IPS DF 4.7 (cell line): Measurements from ENCODE around the gene TSSK1B.
"Not testable (repeated sequence)": the region's sequence is repeated elsewhere in the genome, so short reads cannot be mapped to it uniquely, and the experiment has no call there.

Experiments used
- DNase-seq: peaks from one replicate; pipeline ENCODE4 v3.0.0-alpha.2; 2013; ENCODE audit warnings: low spot score; ENCODE audit errors: extremely low read depth

The TSSK1B gene, protein sequence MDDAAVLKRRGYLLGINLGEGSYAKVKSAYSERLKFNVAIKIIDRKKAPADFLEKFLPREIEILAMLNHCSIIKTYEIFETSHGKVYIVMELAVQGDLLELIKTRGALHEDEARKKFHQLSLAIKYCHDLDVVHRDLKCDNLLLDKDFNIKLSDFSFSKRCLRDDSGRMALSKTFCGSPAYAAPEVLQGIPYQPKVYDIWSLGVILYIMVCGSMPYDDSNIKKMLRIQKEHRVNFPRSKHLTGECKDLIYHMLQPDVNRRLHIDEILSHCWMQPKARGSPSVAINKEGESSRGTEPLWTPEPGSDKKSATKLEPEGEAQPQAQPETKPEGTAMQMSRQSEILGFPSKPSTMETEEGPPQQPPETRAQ

DNA sequence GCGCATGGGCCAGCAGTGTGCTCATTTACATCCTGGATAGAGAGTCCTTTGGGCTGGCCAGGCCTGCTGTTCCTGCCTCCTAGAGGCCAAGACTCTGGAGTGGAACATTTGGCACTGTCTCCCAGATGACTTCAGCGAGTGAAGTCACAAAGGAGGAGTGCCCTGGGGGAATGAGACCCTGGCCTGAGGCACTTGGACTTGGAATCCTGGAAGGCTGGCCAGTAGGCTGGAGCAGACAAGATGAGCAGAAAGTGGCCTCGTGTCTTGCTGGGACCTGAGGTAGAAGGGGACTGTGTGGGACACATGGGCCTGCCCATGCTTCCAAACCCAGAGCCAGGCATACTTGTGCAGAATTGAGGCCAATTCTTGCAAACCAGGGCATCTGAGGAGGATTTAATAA is at the start of gene TSSK1B:
Gene TSSK1B, minus strand, starts transcription at position 101 of the 400 bp plus-strand sequence. CDS start 150 bp downstream, outside the sequence.
- no peak for DNase-seq

DNA sequence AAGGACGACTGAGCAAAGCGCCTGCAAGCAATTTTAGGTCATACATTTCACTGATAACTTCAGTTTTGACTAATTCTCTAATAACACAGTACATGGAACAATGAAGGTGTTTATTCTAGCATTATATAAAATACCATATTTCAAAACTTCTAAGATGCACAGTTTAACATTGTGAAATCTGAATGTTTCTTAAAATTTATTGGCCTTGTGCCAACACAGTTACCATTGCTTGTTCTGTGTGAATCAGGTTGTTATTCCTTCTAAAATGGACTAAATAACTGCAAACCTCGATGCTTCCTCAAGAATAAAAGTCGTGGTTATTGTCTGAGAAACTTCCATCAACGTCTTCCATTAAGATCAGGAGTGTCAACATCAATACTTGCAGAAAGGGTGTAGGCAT is 45.5 kb upstream of the TSSK1B start:
- DNase-seq = no peak

DNA sequence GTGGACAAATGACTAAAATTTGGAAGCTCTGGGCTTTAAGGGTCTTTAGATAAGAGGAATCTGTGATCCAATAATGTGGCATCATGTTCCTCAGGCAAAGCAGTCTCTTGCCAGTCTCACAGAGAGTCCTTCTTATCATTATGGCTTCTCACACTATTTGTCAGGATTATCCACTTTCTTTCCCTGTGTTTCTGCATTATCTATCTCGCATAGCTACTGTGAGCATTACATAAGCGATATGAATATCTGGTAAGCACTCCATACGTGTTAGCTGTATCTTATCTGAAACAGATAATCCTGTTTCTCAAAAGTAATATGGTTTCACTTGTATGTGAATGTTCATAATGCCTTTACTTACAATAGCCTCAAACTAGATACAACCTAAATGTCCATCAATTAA is 43.9 kb upstream of the TSSK1B start:
- no peak for DNase-seq

DNA sequence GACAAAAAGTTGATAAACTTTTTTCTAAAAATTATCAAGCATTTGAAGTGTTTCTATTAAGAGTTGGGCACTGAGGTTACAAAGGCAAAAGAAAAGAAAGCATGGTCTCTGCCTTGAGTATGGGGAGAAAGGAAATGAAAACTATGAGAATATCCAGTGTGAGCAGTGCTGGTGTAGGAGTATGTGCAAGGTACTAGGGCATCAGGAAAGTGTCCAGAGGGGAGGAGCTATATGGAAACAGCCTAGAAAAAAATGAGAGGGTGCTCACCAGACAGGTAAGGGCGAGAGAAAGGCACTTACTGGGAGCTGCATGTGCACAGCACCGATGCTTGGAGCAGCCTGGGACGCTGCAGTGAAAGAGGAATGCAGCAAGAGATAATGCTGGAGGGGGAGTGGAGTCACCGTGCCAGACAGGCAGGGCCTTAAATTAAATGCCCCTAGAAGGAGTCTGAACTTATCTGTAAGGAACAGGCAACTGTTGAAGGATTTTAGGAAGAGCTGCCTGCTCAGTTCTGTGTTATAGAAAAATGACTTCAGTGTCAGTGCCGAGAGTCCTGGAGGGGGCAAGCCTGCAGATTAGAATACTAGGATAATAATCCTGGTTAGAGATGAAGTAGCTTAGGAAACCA is 39.4 kb upstream of the TSSK1B start:
- DNase-seq = no peak

DNA sequence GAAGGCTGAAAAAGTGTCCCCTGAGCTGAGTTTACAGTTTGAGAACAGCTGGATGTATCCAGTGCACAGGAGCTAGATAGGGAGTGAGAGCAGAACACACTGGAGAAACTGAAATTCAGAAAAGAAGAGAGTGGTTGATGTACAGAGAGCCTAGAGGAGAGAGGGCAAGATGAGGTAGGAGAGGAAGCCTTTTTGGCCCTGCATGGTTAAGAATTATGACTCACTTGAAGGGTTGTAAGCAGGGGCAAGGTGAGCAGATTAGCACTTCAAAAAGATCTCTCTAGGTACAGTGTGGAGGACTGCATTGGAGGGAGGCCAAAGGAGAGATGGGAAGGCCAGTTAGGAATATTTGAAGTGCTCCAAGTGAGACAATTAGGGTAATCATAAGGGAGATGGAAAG is 28.2 kb upstream of the TSSK1B start:
- no peak for DNase-seq

DNA sequence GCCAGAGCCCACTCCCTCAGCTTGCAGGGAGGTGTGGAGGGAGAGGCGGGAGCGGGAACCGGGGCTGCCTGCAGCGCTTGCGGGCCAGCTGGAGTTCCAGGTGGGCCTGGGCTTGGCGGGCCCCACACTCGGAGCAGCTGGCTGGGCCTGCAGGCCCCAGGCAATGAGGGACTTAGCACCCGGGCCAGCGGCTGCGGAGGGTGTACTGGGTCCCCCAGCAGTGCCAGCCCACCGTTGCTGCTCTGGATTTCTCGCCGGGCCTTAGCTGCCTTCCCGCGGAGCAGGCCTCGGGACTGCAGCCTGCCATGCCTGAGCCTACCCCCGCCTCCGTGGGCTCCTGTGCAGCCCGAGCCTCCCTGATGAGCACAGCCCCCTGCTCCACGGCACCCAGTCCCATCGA is 22.3 kb upstream of the TSSK1B start:
- not testable (repeated sequence) for DNase-seq

DNA sequence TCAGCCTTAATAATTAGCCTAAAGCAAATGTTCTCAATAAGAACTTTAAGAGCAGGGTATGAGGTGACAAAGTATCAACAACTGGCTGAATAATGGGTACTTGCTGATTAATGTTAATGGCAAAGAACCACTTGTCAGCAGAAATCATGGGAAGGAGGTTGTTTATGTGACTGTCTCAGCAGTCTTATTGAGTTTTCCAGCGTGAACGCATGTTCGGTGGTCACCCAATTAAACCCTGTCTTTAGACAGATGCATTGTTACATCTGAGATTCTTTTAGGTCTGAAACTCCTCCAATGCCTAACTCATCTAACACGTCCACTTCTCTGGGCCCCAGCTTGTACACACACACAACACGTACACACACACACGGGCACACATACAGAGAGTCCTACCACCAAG is 18.2 kb upstream of the TSSK1B start:
- DNase-seq = no peak

DNA sequence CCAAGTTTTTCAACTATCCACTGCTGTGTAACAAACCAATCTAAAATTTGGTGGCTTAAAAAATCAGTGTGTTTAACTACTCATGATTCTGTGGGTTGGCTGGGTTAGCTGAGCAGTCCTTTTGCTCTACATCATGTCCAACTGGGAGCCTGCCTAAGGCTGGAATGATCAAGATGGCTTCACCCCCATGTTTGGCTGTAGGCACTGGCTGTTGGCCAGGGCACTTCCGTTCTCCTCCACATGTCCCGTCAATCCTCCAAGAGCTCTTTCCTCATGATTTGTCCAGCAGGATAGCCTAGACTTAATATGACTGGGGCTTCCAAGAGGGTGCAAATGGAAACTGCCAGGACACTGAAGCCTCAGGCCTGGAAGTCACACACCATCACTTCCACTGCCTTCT is 17.0 kb upstream of the TSSK1B start:
- no peak for DNase-seq

DNA sequence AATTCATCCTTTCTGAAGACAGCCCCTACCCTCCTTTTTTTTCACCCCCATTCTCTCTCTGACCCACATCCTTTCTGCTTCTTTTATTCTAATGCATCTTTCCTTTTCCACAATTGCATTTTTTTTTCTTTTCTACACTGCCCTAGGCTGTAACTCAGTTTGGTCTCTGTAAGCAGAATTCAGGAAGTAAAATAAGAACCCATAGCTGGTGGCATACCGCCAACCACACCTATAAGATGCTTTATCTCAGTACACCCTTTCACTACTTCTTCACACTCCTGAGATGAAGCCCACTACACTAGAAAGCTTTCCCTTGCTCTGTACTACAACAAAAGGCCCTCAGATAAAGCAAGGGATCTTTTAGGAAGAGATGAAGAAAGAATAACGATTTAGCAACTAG is 16.1 kb upstream of the TSSK1B start:
- no peak for DNase-seq

DNA sequence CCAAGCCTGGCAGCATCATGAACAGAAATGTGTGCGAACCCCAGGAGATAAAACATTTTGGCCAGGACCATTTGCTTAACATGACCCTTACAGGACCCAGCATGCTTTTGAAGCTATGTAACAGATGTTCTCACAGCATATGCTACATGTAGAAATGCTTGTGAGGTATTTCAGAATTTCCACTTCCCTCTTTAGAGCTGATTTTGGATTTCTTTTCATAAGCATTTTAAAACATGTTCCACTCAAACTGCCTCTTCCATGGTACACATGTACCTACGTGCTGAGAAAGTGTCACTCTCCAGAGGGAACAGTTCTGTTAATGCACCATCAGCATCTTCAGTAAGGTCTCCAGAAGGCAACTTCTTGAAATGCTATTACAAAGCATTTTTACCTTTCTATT is 15.7 kb upstream of the TSSK1B start:
- no peak for DNase-seq

DNA sequence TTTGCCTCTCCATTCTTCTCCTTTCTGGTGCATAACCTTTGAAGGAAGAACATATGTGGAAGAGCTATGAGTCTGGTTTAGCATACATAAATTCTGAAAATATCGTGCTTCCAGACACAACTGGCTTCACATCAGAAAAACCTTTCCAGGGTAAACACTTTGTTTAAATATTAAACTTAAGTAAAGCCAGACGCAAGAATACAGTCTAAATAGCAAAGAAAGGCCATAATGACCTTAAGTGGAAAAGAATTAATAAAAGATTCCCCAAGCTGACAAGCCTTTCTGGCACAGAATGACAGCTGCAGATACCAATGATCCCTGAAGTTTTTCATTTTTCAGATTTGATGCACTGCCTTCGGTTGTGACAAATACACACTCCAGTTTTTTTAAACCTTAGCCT is 13.5 kb upstream of the TSSK1B start:
- DNase-seq = no peak

DNA sequence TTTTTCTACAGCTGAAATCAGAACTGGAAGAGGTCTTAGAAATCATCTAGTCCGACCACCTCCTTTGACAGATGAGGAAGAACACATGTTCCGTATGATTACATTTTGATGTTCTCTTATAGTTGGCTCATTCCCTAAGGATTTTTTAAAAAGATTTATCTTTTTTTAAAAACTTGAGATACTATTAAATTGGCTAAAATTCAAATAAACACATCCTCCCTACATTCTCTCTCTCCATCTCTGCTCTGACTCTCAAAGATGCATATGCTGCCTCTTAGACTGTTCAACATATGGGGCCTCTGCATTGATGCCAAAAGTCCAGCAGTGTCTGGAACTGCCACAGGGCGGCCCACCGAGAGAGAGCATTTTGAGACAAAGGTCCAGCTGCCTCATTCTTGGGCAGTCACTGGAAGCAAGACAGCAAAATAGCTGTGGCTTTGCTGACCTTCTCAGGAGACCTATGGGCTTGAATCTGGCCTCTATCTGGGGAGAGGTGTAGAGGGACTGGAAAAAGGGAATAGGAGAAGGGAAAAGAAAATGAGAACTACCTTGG is 12.8 kb upstream of the TSSK1B start:
- no peak for DNase-seq

DNA sequence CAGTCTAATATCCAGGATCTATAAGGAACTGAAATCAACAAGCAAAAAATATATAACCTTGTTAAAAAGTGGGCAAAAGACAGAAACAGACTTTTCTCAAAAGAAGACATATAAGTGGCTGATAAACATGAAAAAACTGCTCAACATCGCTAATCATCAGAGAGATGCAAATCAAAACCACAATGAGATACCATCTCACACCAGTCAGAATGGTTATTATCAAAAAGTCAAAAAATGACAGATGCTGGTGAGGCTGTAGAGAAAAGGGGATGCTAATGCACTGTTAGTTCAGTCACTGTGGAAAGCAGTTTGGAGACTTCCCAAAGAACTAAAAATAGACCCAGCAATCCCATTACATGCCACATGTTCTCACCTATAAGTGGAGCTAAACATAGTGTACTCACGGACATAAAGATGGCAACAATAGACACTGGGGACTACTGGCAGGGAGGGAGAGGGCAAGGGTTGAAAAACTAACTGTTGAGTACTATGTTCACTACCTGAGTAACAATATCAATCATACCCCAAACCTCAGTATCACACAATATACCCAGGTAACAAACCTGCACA is 11.7 kb upstream of the TSSK1B start:
- no peak for DNase-seq

DNA sequence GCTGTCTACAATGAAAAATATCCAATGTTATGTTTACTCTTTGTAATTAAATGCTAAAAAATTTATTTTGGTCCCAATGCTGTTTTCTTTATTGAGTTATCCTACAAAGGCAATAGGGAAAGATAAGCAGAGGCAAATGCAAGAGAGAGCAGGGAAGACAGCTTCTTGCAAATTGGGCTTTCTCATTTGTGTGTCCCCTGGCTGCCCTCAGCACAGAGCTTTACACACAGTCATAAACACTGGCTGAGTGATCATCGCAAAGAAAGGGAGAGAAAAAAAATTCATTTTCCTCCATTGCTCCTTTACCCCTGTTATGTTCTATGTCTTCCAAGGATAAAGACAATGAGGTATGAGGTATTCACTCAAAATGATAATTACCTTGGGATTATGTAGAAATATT is 2.3 kb upstream of the TSSK1B start:
- no peak for DNase-seq

DNA sequence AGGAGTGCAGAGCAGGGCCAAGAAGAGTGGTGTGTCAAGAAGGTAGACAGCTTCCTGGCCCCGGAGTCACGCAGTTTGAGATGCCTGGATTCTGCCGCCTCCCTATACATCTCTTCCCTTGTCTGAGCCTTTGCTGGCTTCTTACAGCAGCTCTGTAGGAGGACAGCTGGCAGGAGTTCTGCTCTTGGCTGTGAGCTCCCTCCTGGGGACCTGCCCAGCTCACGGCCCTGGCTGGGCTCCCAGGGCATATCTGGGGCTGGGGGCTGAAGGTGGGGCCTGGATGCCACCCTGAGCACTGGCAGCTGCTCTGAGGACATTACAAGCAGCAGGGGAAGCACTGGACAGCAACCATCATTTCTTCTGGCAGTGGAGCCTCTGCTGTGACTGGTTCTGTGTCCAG is 786 bp upstream of the TSSK1B start:
- no peak for DNase-seq

DNA sequence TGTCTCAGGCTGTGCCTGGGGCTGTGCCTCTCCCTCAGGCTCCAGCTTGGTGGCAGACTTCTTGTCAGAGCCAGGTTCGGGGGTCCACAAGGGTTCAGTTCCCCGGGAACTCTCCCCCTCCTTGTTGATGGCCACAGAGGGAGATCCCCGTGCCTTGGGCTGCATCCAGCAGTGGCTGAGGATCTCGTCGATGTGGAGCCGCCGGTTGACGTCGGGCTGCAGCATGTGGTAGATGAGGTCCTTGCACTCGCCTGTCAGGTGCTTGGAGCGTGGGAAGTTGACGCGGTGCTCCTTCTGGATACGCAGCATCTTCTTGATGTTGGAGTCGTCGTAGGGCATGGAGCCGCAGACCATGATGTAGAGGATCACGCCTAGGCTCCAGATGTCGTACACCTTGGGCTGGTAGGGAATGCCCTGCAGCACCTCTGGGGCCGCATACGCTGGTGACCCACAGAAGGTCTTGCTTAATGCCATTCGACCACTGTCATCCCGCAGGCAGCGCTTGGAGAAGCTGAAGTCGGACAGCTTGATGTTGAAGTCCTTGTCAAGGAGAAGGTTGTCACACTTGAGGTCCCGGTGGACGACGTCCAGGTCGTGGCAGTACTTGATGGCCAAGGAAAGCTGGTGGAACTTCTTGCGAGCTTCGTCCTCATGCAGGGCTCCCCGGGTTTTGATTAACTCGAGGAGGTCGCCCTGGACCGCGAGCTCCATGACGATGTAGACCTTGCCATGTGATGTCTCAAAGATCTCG is 752 bp downstream of the TSSK1B start:
- no peak for DNase-seq

DNA sequence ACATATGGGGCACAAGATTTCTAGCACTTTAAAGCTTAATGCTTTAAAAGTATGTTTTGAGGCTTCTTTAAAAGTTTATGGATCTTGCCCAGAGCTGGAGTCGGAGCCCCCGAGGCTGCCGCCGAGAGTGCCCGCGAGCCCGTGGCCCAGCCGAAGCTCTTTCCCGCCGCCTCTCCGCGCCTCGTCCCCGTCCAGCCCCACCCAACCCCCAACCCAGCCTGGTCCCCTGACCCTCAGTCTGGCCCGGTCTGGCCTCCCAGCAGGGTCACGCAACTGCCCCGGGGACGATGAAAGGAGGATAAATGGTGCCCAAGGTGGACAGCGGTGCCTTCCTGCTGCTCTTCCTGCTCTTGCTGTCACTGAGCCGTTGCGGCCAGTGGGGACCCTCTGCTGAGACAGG is 1.7 kb downstream of the TSSK1B start:
- no peak for DNase-seq

DNA sequence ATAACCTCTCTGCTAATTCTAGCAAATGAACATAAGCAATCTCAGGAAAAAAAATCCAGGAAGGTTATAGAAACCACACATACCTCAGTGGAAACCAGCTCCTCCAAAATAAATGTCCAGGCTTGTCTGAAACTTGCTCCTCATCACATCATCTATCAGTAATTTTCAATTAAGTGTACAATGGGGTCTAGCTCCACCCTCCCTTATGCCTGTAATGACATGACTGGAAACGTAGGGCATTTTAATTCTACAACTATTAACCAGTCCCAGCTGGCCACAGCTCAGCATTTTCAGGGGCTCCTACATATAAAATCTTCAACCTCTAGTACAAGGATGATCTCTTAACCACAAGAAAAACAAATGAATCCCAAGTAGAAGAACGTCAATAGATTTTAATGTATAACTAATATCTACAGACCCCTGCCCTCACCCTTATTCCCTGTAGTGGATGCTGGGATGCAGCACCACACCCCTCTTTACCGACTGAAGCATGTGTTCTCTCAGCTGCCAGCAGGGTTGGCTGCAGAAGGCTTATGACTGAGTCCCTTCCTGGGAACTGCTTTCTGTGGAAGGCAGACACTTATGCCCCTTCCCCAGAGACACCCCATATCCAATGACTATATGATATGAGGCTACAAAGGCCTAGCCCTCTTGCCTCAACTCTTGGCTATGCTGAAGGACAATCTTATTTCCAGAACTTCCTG is 6.8 kb downstream of the TSSK1B start:
- DNase-seq = no peak

DNA sequence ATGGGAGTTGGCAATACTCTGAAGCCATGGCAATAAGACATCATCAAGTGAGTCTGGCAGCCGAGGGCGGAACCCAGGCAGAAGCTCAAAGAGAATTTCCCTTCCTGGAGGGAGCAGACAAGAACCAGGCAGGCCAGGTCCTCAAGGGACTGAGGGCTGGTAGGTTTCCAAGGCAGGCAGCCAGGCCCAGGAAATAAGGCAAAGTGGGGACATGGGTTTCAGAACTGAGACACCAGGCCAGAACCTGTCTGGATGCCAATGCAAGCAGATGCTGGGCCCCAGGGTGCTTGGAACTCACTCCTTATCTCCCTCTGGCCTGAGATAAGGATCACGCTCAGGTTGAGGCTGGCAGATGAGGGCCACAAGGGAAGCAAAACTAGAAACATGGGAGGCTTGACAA is 8.9 kb downstream of the TSSK1B start:
- DNase-seq = no peak

DNA sequence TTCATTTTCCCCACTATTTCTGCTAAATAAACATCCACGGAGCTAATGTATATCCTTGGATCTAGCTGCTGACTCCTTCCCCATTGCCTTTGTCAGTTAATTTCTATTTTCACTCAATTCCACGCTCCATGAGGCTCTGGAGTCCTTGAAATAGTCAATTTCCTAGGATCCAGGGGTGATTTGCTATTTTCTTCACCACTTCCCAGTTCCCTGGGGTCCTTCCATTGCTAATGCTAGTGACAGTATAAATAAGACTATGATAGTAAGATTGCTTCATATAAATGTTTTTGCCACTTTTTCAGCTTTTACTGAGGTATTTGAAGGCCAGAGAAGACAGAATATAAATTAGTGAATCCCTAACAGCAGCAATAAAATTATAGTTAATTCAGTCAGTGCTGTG is 13.1 kb downstream of the TSSK1B start:
- DNase-seq = no peak

DNA sequence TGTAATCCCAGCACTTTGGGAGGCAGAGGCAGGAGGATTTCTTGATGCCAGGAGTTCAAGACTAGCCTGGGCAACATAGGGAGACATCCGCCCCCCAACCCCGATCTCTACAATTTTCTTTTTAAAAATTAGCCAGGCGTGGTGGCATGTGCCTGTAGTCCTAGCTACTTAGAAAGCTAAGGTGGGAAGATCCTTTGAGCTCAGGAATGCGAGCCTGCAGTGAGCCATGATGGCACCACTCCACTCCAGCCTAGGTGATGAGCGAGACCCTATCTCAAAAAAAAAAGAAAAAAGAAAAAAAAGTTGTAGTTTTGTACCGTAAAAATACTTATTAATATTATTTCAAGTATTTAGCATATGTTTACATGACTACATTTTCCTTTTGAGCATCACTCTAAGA is 29.3 kb downstream of the TSSK1B start:
- no peak for DNase-seq
